ENCODE results near the gene C1orf141. TPM values are rescaled to one million over a fixed set of nuclear protein-coding genes. Genes with fewer than 3 reads are reported as not detected.

The C1orf141 gene
- total and polyA plus RNA-seq, 2 of the 8 experiments (the other 6 are each of a cell fraction or from before 2014, with no cell fraction given), result not detected

- Histone ChIP-seq H2AK5ac (ENCODE audit: low read depth, low read length) (no peak overlapping the region), H3K4me2 (ENCODE audit: insufficient read depth in 1 of 2, low read depth in 2 of 2, low read length in 2 of 2) (no peak overlapping the region), H3K4ac (replicated peaks; ENCODE audit: insufficient read length, low read depth, low read length) (no peak overlapping the region), H2BK20ac (ENCODE audit: low read length) (no peak overlapping the region), H3K79me1 (ENCODE audit: low read depth, low read length) (no peaks in the 10 kb centered on the region), H3K79me2 (ENCODE audit: control insufficient read depth in 1 of 2, insufficient read depth in 2 of 2, low read length in 2 of 2) (no peaks in the 10 kb centered on the region), H3K36me3 (ENCODE audit: control insufficient read depth in 2 of 4, insufficient read depth in 4 of 4, low read length in 3 of 4) (no peaks in the 10 kb centered on the region), H2BK120ac (replicated peaks; ENCODE audit: low read depth, low read length) (no peak overlapping the region), H2BK15ac (ENCODE audit: low read length) (no peak overlapping the region), H3K27me3 (replicated peaks in 1 of 4; ENCODE audit: control insufficient read depth in 3 of 4, extremely low read depth in 1 of 4, insufficient read depth in 3 of 4, low read length in 3 of 4) (peaks cover 0 to 1% (median 0%) of the 10 kb centered on the region in 4 experiments; a peak in 1 of 7 replicates), H3K23ac (ENCODE audit: insufficient read length) (no peak overlapping the region), H3K9me3 (ENCODE audit: insufficient read depth in 2 of 2, low read depth in 1 of 2, low read length in 1 of 2) (peaks cover 0 to 2% of the 10 kb centered on the region in 2 experiments; a peak in 1 of 4 replicates), H3K56ac (replicated peaks; ENCODE audit: insufficient read length, low read depth, low read length) (no peak overlapping the region), H3K9ac (replicated peaks in 1 of 4; ENCODE audit: extremely low read depth in 1 of 4, low read depth in 3 of 4, low read length in 3 of 4) (no peak overlapping the region), H3K27ac (ENCODE audit: low read depth, low read length) (no peak overlapping the region), H3K14ac (ENCODE audit: insufficient read length) (no peak overlapping the region), H3K4me3 (ENCODE audit: extremely low read depth in 1 of 4, insufficient read depth in 2 of 4, low read depth in 3 of 4, low read length in 4 of 4) (no peak overlapping the region), H3K4me1 (replicated peaks in 1 of 4; ENCODE audit: control insufficient read depth in 3 of 4, insufficient read depth in 4 of 4, low read length in 3 of 4) (no peaks in the 10 kb centered on the region), H4K5ac (ENCODE audit: insufficient read length, low read depth, low read length) (no peak overlapping the region), H2BK12ac (ENCODE audit: low read depth, low read length) (no peak overlapping the region), H4K91ac (replicated peaks; ENCODE audit: insufficient read length, low read length) (no peak overlapping the region), H2AFZ (ENCODE audit: low read length) (no peak overlapping the region), H2BK5ac (ENCODE audit: low read depth, low read length) (no peak overlapping the region), H3K18ac (ENCODE audit: extremely low read depth, low read length) (no peak overlapping the region), H3K23me2 (ENCODE audit: low read depth, low read length) (peaks cover 2% of the 10 kb centered on the region; the same call in 1 of the 2 replicates), H4K20me1 (replicated peaks in 1 of 2; ENCODE audit: control insufficient read depth in 1 of 2, insufficient read depth in 2 of 2, low read length in 2 of 2) (no peaks in the 10 kb centered on the region), H4K8ac (ENCODE audit: extremely low read depth, insufficient read depth, low read length) (no peak overlapping the region)
- DNase-seq (ENCODE audit: low read depth in 1 of 2, low spot score in 2 of 2) (no peak), FAIRE-seq (no peak)
- POLR2A ChIA-PET (ENCODE audit: partially characterized antibody), result interaction anchor here (1.2 to 1.6 kb wide), 3 partner anchors 11 to 31 kb away, joined by 3 to 6 read pairs (median 5); partner anchors contain the start of gene SLC35D1
- 45% methylated on average over 2 of the region's 2 CpGs; no CpG with 5 or more reads in 1 of the 2 experiments for WGBS, 2 experiments (ENCODE audit: extremely low coverage in 1 of 2, insufficient coverage in 1 of 2, insufficient read length in 1 of 2, insufficient replicate concordance in 2 of 2, low coverage in 1 of 2, low lambda C conversion rate in 2 of 2, missing lambda C conversion rate in 1 of 2)
- CTCF ChIA-PET (ENCODE audit: partially characterized antibody), result interaction anchor here (1.4 kb wide), 2 partner anchors 11 to 128 kb away, joined by 3 to 7 read pairs; no protein-coding TSS in a partner anchor
- no peak for TF ChIP-seq RXRA (IDR thresholded peaks at IDR 0.05; ENCODE audit: insufficient read depth, low read depth, low read length)
- TF ChIP-seq POLR2A (IDR thresholded peaks at IDR 0.05; ENCODE audit: control extremely low read depth in 1 of 2, low read depth in 2 of 2, low read length in 2 of 2), result no peak
- TF ChIP-seq ATF2 (IDR thresholded peaks at IDR 0.05; ENCODE audit: low read length), result no peak
- TF ChIP-seq SAP30 (IDR thresholded peaks at IDR 0.05; ENCODE audit: insufficient read depth, insufficient replicate concordance, low read length), result no peak
- TF ChIP-seq CREB1 (IDR thresholded peaks at IDR 0.05), result no peak
- no peak for TF ChIP-seq CBX5 (IDR thresholded peaks at IDR 0.05; ENCODE audit: low read depth, low read length)
- TF ChIP-seq YY1 (IDR thresholded peaks at IDR 0.05; ENCODE audit: low read depth, low read length), result no peak
- no peak for TF ChIP-seq ATF3 (IDR thresholded peaks at IDR 0.05; ENCODE audit: insufficient read depth, low read depth, low read length)
- TF ChIP-seq FOSL1 (IDR thresholded peaks at IDR 0.05; ENCODE audit: insufficient read depth, low read depth, low read length), result no peak
- TF ChIP-seq NANOG (IDR thresholded peaks at IDR 0.05; ENCODE audit: insufficient read depth, low read depth, low read length, poor library complexity, severe bottlenecking), result no peak
- no peak for TF ChIP-seq MAFK (IDR thresholded peaks at IDR 0.05; ENCODE audit: low read depth, low read length)
- no peak for TF ChIP-seq PHF8 (conservative IDR thresholded peaks at IDR 0.05; ENCODE audit: low read depth, low read length)
Observed at GRCh38 chr1:67085326-67085725, 49.4 kb downstream of the C1orf141 start.

Measured in H1 (cell line).